SK-N-MC (cell line): Measurements from ENCODE around the gene SCD5.

Source experiments
- EZH2 ChIP-seq: fragments of 200-600 bp; sonication (generic); IDR thresholded peaks from one replicate; pipeline ENCODE4 v1.6.1; 2017; ENCODE audit warnings: antibody characterized with exemption
- POLR2AphosphoS5 ChIP-seq: IDR thresholded peaks from 2 replicates; pipeline ENCODE4 v1.6.1; 2012; ENCODE audit warnings: mild to moderate bottlenecking, low read depth, low read length, borderline replicate concordance

DNA sequence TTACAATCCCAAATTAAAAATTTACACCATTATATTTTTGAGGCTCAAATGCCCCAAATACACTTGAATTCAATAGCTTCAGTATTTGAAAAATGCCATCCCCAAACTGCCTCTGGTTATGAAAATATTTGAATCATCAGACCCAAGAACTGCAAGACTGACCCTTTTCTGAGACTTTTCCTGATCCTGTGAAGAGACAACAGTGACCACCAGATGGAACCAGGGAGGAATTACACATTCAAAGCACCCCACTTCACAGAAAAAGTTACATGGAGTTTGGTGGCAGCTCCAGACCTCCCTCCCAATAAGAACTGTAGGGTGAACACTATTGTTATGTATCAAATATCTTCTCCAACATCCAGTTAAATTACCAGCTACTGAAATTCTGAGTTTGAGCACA lies 44.0 kb upstream of the SCD5 start:
- no peak for TF ChIP-seq EZH2
- no peak for TF ChIP-seq POLR2AphosphoS5
